ENCODE data around the gene TMEM178B.

GRCh38 chr7:141227454-141227853, 153.6 kb downstream of the TMEM178B start:
- no peak for TF ChIP-seq CTCF (IDR thresholded peaks at IDR 0.05)
- TF ChIP-seq SIN3A (IDR thresholded peaks at IDR 0.05; ENCODE audit: borderline replicate concordance, insufficient read depth, low read depth, low read length) = no peak

Data from Panc1 (cell line).